Measurements from ENCODE around the gene STARD5.
A peak's percentile ranks its signal among the peaks of the same experiment; 100 is the strongest.

STARD5 gene

DNA sequence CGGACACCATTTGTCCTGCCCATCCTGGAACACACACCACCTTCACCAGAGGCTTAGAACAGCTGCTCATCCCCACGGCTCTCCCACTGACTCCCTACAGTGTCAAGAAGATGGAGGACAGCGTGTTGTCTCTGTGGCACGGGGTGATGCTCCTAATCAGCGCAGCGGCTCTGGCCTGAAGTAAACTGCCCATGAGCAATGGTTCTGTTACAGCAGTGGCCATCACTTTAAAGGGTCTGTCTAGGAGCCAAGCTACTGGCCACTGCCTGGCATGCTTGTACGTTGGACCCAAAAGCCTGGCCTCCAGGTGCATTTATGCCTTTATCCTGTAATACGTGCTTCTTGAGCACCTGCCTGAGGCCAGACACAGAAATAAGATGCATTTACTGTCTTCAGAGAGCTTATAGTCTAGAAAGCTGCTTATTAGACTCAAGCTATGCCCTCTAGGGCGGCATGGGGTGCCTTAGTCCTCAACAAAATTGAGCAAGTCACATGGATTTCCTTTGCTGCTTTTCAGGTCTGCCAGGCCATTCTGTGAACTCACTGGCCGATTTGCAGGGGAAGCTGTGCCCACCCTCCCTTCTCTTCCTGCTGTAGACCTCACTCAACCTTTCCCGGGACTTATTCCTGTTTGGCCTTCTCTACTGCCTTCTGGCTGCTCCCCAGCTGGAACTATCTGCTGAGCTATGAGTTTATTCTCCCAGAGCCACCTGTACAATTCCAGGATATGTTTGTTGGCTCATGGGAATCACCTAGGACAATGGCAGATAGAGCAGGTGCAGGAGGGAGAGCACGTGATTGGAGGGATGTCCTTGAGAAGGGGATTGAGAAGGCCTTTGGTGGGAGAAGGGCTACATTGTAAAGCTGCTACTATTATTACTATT, 51.9 kb downstream of the STARD5 start:
- DNase-seq, result no peak

DNA sequence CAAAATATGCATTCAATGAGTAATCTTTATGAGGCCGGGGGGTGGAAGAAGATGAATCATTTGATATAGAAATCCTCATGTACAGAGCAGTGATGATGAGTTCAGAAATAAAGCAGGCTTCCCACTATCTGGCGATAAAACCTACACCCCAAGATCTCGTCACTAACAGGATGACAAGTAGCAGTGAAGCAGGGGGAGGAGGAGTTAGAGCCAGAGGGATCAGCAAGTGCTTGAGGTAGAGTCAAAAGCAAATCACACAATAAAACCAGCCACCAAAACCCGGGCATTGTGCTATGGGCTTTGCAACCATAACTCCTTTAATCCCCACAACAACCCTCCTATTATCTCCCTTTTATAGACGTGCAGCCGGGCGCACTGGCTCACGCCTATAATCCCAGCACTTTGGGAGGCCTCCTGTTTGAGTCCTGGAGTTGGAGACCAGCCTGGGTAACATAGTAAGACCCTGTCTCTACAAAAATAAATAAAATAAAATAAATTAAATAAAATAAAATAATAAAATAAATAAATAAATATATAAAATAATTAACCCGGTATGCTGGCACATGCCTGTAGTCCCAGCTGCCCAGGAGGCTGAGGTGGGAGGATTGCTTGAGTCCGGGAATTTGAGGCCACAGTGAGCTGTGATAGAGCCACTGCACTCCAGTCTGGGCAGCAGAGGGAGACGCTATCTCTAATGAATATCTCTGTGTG, 53.0 kb downstream of the STARD5 start:
- DNase-seq, result no peak

DNA sequence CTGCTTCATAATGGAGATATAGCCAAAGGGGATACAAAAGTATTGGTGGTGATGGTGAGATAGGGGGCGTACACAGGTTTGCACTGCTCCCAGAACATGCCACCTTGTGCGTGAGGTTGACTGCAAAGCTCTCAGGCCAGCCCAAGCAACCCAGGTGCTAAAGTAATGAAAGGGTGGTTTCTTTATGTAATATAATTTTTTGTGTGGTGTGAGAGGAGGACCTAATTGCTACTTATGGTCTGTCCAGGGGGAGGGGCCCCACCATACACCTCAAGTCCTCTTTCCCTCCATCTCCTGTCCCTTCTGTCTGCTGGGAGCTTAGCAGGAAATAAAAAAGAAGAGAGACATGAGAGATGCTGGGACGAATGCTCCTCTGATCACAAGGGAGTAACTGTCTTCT, 53.8 kb downstream of the STARD5 start:
- no peak for DNase-seq

DNA sequence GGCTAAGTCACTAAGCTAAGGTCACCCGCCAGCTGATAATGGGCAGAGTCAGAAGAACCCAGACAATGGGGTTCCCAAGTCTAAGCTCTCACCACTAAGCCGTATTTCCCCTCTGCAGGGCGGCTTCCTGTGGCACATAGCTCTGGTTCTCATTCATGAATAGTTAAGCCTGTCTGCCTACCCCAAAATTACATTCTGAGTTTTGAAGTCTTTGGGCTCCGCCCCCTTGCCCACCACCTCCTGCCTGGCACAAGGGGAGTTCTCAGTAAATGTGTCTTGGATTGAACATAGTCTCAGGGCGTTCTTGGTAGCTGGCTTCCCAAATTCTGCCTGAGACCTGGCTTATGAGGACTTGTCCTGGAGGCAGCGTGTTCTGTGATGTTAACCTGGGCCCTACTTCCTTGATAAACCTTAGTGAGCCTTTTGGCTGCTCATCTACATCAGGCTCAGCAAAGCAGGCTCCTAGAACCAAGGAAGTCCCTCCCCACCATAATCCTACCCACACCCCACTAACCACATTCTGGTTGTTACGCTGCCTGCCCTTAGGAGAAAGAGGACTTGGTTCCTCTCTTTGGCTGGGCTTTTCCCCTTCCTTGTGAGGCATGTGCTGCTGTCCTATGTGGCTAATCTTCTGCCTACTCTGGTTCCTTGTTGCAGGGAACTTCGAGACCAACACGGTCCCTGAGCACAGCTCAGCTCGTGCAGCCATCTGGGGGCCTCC, 54.9 kb downstream of the STARD5 start:
- no peak for DNase-seq

DNA sequence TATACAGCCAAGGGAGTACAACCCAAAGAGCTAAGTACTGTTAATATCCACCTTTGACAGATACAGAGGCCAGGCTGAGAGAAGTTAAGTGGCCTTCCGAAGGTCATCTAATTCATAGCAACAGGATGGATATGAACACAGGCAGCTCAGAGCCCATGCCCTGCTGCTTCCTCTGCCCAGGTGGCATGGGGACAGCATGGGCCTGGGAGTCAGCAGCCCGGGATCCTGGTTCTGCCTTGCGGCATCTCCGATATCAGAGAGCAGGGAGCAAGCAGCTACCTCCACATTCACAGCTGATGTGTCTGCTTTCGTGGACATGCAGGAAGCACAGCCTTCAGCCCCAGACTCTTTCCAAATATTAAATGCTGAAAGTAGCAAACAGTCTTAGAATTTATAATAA, 55.6 kb downstream of the STARD5 start:
- no peak for DNase-seq

DNA sequence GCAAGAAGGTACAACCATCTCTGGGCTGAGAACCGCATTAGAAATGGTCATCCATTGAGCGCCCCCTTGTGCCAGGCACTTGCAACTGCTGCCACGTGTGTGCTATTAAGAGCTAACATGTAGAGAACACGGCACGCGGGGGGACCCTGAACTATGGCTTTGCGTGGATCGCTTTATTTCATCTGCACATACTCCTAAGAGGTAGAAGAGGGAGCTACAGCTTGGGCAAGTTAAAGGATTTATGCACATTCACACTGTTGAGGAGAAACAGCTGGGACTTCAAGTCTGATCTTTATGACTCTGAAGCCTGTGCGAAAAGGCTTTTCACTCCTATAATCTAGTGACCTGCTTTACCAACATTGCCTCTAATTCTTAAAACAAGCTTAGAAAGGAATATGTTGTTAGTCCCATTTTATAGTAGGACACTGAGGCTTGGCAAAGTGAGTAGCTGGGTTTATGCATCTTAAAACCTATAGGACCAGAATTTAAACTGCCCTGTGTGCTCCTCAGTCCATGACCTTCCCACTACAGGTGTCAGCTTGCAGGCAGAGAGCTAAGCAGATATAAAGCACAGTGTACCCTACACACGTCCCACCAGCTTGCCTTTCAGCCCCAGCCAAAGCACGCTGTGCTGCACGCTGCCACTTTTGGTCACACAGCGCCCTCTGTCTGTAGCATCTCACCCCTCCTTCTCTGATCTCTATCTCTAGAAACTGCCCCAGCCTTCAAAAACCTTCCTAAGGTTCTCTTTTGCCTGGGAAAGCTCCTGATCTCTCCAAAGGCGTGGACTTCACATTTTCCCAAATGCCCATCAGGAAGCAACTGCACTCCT, 57.8 kb downstream of the STARD5 start:
- peak; percentile 69 to 87 for DNase-seq

DNA sequence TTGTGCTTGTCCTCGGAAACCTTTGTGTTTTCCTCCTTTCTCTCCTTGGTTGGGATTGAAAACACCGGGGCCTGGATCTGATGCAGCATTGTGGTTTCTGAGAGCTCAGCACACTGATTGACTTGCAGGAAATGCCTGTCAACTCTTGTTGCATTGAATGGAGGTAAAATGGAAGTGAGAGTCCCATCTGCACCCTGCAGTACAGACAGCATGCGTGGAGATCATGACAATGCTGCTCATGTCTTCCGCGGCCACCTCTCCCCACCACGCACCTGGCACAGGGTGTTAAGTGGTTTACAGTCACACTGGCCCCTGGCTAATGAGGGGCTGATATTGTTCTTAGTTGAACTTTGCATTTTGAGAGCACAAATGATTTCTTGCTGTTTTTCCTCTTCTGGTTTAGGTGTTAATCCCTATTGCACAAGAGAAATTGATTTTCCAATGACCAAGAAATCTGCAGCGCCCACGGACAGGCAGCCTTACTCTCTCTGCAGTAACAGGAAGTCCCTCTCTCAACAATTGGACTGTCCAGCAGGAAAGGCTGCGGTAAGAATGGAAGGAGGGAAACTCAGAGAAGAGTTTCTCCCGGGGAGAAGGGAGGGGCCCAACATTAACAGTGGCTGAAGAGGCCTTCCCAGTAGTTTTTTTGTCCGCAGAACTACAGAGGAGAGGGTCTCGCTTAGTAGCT, 58.5 kb downstream of the STARD5 start:
- no peak for DNase-seq

DNA sequence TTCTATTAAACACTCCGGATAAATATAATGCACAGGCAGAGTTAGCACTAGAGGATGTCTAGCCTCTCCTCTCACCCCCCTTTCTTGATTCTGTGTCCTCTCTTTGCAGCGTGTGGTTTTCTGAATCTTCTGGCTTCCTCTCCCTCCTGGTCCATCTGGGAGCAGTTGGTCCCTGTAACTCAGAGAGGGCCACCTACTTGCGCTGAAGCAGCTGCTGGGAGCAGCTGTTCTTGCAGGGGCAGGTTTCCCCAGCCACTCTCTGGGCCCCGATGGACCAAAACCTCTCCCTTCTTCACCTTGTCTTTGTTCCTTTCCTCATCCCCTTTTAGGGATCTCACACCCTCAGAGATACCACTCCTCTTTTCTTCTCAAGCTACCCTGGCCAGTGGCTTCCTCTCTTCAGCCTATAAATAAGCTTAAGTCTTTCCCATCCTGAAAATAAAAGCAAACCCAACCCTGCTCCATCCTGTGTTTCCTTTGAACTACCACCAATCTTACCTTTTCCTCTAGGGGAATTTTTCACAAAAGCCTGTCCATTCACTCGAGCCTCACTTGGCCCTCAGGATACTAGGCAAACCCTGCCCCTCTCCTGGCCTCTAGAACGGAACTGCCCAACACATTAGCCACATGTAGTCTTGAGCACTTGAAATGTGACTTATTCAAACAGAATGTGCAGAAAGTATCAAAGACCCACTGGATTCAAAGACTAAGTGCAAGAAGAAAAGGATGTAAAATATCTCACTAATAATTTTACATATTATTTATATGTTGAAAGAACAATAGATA, 59.7 kb downstream of the STARD5 start:
- no peak for DNase-seq

DNA sequence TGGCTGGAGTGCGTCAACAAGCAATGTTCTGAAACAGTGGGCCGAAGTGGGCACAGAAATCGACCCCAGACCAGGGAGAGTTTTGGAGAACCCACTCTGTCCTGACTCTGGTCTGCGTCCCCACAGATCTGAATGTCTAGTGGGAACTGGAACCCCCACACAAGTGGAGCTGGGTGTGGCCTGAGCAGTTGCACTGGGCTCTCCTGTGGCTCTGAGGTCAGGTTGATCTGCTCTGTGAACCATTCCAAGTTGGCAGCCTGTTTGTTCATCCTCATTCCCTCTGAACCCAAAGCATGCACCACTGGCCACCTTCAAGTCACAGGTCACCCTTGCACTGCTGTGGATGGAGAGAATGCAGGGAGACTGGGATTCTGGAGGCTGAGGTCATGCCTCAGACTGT, 60.5 kb downstream of the STARD5 start:
- no peak for DNase-seq

DNA sequence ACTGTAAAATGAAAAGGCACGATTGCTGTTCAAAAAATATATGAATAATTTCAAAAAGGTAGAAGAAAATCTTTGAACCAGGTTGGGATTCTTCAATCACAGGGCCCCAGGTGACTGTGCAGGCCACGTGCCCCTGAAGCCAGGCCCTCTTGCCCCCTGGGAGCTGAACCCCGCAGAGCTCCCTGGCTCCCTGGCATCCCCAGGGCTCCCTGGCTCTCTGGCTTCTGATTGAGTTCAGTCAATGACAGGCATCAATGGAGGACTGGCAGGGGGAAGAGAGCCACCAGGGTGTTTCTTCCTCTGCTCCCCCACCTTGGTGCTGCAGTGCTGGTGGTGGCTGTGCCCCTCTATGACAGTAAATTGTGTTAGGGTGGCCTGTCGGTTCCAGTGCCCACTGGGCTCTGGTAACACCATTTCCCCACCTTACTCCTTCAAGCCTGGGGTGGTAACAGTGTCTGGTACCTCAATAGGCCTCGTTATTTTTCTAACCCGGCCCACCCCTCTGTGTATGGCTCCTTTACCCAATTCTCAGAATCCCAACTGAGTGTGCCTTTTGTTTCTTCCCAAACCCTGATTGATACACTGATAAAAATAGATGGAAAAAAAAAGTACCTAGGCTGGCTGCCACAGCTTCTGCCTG, 62.6 kb downstream of the STARD5 start:
- no peak for DNase-seq

DNA sequence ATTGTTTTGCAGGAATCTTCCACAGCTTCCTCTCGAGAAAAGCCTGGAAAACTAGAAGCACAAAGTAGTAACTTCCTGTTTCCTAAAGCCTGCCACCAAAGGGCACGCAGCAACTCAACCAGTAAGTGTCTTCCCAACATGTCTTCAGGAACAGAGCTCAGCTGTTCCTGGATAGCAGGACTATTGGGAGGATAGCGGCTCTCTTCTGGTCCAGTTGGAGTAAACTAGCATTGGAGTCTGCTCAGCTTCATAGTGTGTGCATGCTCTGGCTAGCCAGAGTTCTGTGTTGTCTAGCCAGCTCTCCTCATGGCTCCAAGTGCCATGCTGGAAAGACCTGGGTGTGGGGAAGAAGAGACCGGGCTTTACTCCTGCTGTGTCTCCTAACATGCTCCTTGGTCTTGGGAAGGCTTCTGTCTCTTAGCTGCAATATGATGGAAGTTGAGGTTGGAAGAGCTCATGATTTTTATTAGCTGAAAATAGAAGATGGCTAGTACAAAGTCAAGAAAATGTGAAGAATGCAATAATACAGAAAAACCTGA, 64.1 kb downstream of the STARD5 start:
- DNase-seq, result no peak
